Measurements from ENCODE around the gene UBE2J2. TPM values are rescaled to one million over a fixed set of nuclear protein-coding genes. Genes with fewer than 3 reads are reported as not detected.

UBE2J2 gene
- total and polyA plus RNA-seq, 4 donors: 21.0 to 30.4 (median 25.8) TPM

- TF ChIP-seq RAD21 (IDR thresholded peaks at IDR 0.05) (no peak), SP1 (IDR thresholded peaks at IDR 0.05) (no peak), YY1 (IDR thresholded peaks at IDR 0.05) (no peak), EGR1 (IDR thresholded peaks at IDR 0.05; ENCODE audit: low read depth in 2 of 2) (no peak), HNF4A (conservative IDR thresholded peaks at IDR 0.05) (no peak), JUND (IDR thresholded peaks at IDR 0.05) (no peak), FOXA1 (IDR thresholded peaks at IDR 0.05) (no peak), TAF1 (conservative IDR thresholded peaks at IDR 0.05) (no peak)
- Histone ChIP-seq H3K36me3 (ENCODE audit: control insufficient read depth in 4 of 4, insufficient read depth in 3 of 4, low read depth in 1 of 4, low read length in 3 of 4) (peaks cover 0 to 2% (median 0%) of the 10 kb centered on the region in 4 donors), H3K9ac (ENCODE audit: low read depth in 1 of 2, low read length in 2 of 2) (no peak overlapping the region), H3K4me3 (ENCODE audit: low read depth in 1 of 3, low read length in 3 of 3) (no peak overlapping the region), H3K4me1 (ENCODE audit: control insufficient read depth in 4 of 4, insufficient read depth in 4 of 4, low read length in 3 of 4) (peaks cover 0 to 14% (median 1%) of the 10 kb centered on the region in 4 donors), H3K27me3 (ENCODE audit: control insufficient read depth in 4 of 4, insufficient read depth in 4 of 4, low read length in 3 of 4) (peaks cover 0 to 3% (median 0%) of the 10 kb centered on the region in 4 donors), H3K27ac (ENCODE audit: low read depth in 1 of 2, low read length in 2 of 2) (no peak overlapping the region), H3K9me3 (ENCODE audit: control insufficient read depth in 4 of 4, low read length in 3 of 4) (no peaks in the 10 kb centered on the region)
- DNase-seq (ENCODE audit: low spot score): no peak
- 93% methylated on average over 31 of the region's 31 CpGs for WGBS
Measured at GRCh38 chr1:1210726-1211540, 62.7 kb downstream of the UBE2J2 start.

DNA sequence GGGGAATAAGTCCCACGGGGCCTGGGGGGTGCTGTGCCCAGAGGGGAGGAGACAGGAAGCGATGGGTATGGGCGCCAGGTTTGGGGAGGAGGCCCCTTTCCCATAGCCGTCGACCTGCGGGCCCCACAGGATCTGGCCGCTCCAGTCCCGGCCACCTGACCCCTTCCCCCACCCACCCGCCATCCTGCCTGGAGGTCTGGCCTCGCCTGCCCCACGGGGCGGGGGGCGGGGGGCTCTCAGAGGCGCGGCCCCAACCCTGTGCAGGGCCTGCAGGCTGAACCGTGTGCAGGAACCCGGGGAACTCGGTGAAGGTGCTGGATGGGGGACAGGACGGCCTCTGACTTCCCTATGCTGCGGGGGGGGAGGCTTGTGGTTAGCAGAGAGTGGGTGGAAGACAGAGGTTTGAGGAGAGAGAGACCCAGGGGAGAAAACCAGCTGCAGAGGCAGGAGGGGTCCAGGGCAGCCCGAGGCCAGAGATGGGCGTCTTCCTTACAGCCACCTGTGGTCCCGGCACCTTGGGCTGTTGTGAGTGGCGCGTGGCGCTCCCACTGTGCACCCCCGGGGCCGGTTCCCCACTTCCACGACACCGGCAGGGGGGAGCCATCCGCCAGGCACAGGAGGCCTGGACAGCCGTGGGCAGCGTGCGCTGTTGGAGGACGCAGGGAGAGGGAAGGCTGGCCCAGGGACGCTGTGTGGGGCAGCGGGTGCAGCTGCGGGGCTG is 64.8 kb downstream of the UBE2J2 start:
- no peak for DNase-seq (ENCODE audit: low spot score)
- H3K4me3 ChIP-seq (ENCODE audit: low read depth in 1 of 3, low read length in 3 of 3): no peak overlapping the region
- H3K27me3 ChIP-seq (ENCODE audit: control insufficient read depth in 4 of 4, insufficient read depth in 4 of 4, low read length in 3 of 4): peaks cover 0 to 8% (median 0%) of the 10 kb centered on the region in 4 donors
- H3K4me1 ChIP-seq (ENCODE audit: control insufficient read depth in 4 of 4, insufficient read depth in 4 of 4, low read length in 3 of 4): peaks cover 0 to 9% (median 1%) of the 10 kb centered on the region in 4 donors
- WGBS: 61% methylated on average over 38 of the region's 38 CpGs
- H3K27ac ChIP-seq (ENCODE audit: low read depth in 1 of 2, low read length in 2 of 2): no peak overlapping the region
- TF ChIP-seq NR2F2 (IDR thresholded peaks at IDR 0.05): no peak
- TF ChIP-seq ZBTB33 (IDR thresholded peaks at IDR 0.05): no peak
- TF ChIP-seq RXRA (IDR thresholded peaks at IDR 0.05): no peak
- TF ChIP-seq MAX (IDR thresholded peaks at IDR 0.05): no peak
- TF ChIP-seq YY1 (IDR thresholded peaks at IDR 0.05): no peak
- TF ChIP-seq TAF1 (conservative IDR thresholded peaks at IDR 0.05): no peak
- H3K9me3 ChIP-seq (ENCODE audit: control insufficient read depth in 4 of 4, low read length in 3 of 4): no peaks in the 10 kb centered on the region
- no peak overlapping the region for H3K9ac ChIP-seq (ENCODE audit: low read depth in 1 of 2, low read length in 2 of 2)
- no peaks in the 10 kb centered on the region for H3K36me3 ChIP-seq (ENCODE audit: control insufficient read depth in 4 of 4, insufficient read depth in 3 of 4, low read depth in 1 of 4, low read length in 3 of 4)

- no peak overlapping the region for H3K27ac ChIP-seq (ENCODE audit: low read depth in 1 of 2, low read length in 2 of 2)
- 65% methylated on average over 11 of the region's 11 CpGs for WGBS
- TF ChIP-seq ATF3 (IDR thresholded peaks at IDR 0.05): no peak
- TF ChIP-seq GABPA (IDR thresholded peaks at IDR 0.05 in 1 of 2, conservative IDR thresholded peaks at IDR 0.05 in 1 of 2): no peak
- no peak for TF ChIP-seq YY1 (IDR thresholded peaks at IDR 0.05)
- no peak for TF ChIP-seq RXRA (IDR thresholded peaks at IDR 0.05)
- no peak for TF ChIP-seq SP1 (IDR thresholded peaks at IDR 0.05)
- no peak for TF ChIP-seq EGR1 (IDR thresholded peaks at IDR 0.05; ENCODE audit: low read depth in 2 of 2)
- TF ChIP-seq FOXA2 (IDR thresholded peaks at IDR 0.05): no peak
- TF ChIP-seq HNF4A (conservative IDR thresholded peaks at IDR 0.05): no peak
- TF ChIP-seq FOXA1 (IDR thresholded peaks at IDR 0.05): no peak
- no peak for TF ChIP-seq MAX (IDR thresholded peaks at IDR 0.05)
- TF ChIP-seq TAF1 (conservative IDR thresholded peaks at IDR 0.05): no peak
- no peak for TF ChIP-seq RAD21 (IDR thresholded peaks at IDR 0.05)
- no peak for TF ChIP-seq JUND (IDR thresholded peaks at IDR 0.05)
- TF ChIP-seq HNF4G (IDR thresholded peaks at IDR 0.05): no peak
- TF ChIP-seq REST (IDR thresholded peaks at IDR 0.05): no peak
Measured at GRCh38 chr1:1207571-1207892, 66.1 kb downstream of the UBE2J2 start.

More at GRCh38 chr1:1207571-1207892, 66.1 kb downstream of the UBE2J2 start:
- Histone ChIP-seq H3K4me1 (ENCODE audit: control insufficient read depth in 4 of 4, insufficient read depth in 4 of 4, low read length in 3 of 4) (peaks cover 0 to 6% (median 1%) of the 10 kb centered on the region in 4 donors), H3K27me3 (ENCODE audit: control insufficient read depth in 4 of 4, insufficient read depth in 4 of 4, low read length in 3 of 4) (peaks cover 0 to 8% (median 0%) of the 10 kb centered on the region in 4 donors), H3K9me3 (ENCODE audit: control insufficient read depth in 4 of 4, low read length in 3 of 4) (no peaks in the 10 kb centered on the region), H3K9ac (ENCODE audit: low read depth in 1 of 2, low read length in 2 of 2) (no peak overlapping the region), H3K4me3 (ENCODE audit: low read depth in 1 of 3, low read length in 3 of 3) (no peak overlapping the region), H3K36me3 (ENCODE audit: control insufficient read depth in 4 of 4, insufficient read depth in 3 of 4, low read depth in 1 of 4, low read length in 3 of 4) (no peaks in the 10 kb centered on the region)
- no peak for DNase-seq (ENCODE audit: low spot score)
